T-helper 1 cell treated with Interleukin-12 subunit alpha and Interleukin-12 subunit beta and Interleukin-4 antibody, amounts not matched to agents 30 μg/mL and 1 μg/mL, for 36 hours (primary cell): Measurements from ENCODE around the gene ADSL.
"Not testable (repeated sequence)": the region's sequence is repeated elsewhere in the genome, so short reads cannot be mapped to it uniquely, and the experiment has no call there.

ENCODE experiments used
- H3K27ac Mint-ChIP-seq: one replicate; pipeline ENCODE4 v1.8.0; 2021; ENCODE audit warnings: mild to moderate bottlenecking, mixed read lengths
- H3K27me3 Mint-ChIP-seq: one replicate; pipeline ENCODE4 v1.8.0; 2021; ENCODE audit warnings: low read depth, mixed read lengths
- H3K36me3 Mint-ChIP-seq: one replicate; pipeline ENCODE4 v1.8.0; 2021; ENCODE audit warnings: low read depth, mixed read lengths
- H3K4me1 Mint-ChIP-seq: one replicate; pipeline ENCODE4 v1.8.0; 2021; ENCODE audit warnings: low read depth, mixed read lengths
- H3K4me3 Mint-ChIP-seq: one replicate; pipeline ENCODE4 v1.8.0; 2021; ENCODE audit warnings: mild to moderate bottlenecking, moderate library complexity, mixed read lengths
- H3K9me3 Mint-ChIP-seq: one replicate; pipeline ENCODE4 v1.8.0; 2021; ENCODE audit warnings: mixed read lengths

ADSL gene

DNA sequence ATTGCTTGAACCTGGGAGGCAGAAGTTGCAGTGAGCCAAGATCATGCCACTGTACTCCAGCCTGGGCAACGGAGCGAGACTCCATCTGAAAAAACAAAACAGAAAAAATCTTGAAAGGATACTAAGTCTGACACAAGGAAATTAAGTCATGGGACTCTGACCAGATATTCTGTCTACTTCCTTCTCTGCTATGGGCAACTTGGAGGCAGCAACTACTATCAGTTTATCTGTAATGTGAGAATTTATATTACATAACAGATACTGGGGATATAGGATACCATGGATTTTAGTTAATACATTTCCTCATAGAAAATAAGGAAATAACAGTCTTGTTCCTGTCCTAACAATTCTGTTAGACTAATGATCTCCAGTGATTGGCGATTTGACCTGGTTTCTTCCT, 22.5 kb downstream of the ADSL start:
- Mint-ChIP-seq H3K36me3 (peaks cover 44% of the 10 kb centered on the region), H3K27me3 (no peaks in the 10 kb centered on the region), H3K9me3 (no peaks in the 10 kb centered on the region), H3K27ac (no peak overlapping the region), H3K4me1 (peaks cover 17% of the 10 kb centered on the region), H3K4me3 (no peak overlapping the region)

DNA sequence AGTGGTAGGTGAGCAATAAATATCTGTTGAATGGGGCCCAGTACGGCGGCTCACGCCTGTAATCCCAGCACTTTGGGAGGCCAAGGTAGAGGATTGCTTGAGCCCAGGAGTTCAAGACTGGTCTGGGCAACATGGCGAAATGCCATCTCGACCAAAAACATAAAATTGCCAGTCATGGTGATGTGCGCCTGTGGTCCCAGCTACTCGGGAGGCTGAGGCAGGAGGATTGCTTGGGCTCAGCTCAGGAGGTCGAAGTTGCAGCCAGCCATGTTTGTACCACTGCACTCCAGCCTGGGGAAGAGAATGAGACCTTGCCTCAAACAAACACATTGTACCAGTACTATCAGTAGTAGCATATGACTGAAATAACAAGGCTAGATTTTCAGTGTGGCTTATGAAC, 28.3 kb downstream of the ADSL start:
- no peaks in the 10 kb centered on the region for H3K27me3 Mint-ChIP-seq
- peaks cover 20% of the 10 kb centered on the region for H3K36me3 Mint-ChIP-seq
- H3K4me3 Mint-ChIP-seq = no peak overlapping the region
- H3K9me3 Mint-ChIP-seq = no peaks in the 10 kb centered on the region
- peaks cover 15% of the 10 kb centered on the region for H3K4me1 Mint-ChIP-seq
- no peak overlapping the region for H3K27ac Mint-ChIP-seq

DNA sequence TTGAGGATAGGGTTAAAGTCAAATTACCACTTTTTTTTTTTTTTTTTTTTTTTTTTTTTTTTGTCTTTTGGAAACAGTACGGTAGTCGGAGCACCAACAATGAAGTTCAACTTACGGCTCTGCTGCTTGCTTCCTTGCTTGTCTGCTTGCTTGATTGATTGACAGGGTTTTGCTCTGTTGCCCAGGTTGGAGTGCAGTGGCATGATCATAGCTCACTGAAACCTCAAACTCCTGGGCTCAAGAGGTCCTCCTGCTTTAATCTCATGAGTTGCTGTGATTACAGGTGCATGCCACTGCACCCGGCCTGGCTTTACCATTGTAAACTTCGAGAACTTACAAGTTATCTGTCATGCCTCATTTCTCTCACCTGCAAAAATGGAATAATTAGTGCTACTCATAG, 29.8 kb downstream of the ADSL start:
- Mint-ChIP-seq H3K36me3 (peaks cover 20% of the 10 kb centered on the region), H3K4me1 (peaks cover 9% of the 10 kb centered on the region), H3K4me3 (no peak overlapping the region), H3K27ac (no peak overlapping the region), H3K9me3 (no peaks in the 10 kb centered on the region), H3K27me3 (no peaks in the 10 kb centered on the region)

DNA sequence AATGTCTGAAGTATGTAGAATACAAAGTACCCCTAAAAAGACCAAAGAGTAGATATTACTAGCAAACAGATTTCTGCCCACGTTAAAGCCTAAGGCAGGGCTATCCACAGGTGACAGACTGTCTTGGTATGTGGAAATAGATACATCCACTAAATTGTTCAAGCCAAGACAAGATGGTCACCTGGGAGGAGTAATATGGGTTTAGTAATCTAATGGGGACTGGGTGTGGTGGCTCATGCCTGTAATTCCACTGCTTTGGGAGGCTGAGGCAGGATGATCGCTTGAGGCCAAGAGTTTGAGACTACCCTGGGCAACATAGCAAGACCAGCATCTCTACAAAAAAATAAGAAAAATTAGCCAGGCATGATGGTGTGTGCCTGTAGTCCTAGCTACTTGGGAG, 31.6 kb downstream of the ADSL start:
- Mint-ChIP-seq H3K4me1 (peaks cover 16% of the 10 kb centered on the region), H3K4me3 (no peak overlapping the region), H3K9me3 (no peaks in the 10 kb centered on the region), H3K27ac (no peak overlapping the region), H3K27me3 (no peaks in the 10 kb centered on the region), H3K36me3 (peaks cover 26% of the 10 kb centered on the region)

DNA sequence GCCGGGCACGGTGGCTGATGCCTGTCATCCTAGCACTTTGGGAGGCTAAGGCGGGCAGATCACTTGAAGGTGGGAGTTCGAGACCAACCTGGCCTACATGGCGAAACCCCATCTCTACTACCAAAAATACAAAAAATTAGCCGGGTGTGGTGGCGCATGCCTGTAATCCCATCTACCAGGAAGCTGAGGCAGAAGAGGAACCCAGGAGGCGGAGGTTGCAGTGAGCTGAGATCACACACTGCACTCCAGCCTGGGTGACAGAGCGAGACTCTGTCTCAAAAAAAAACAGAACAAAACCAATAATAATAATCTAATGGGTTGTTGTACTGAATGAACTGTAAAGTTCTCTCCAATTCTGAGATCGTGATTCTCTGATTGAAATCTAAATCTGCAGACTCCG, 32.1 kb downstream of the ADSL start:
- peaks cover 21% of the 10 kb centered on the region for H3K36me3 Mint-ChIP-seq
- not testable (repeated sequence) for H3K4me3 Mint-ChIP-seq, H3K27ac Mint-ChIP-seq, H3K9me3 Mint-ChIP-seq, H3K27me3 Mint-ChIP-seq
- peaks cover 17% of the 10 kb centered on the region for H3K4me1 Mint-ChIP-seq

DNA sequence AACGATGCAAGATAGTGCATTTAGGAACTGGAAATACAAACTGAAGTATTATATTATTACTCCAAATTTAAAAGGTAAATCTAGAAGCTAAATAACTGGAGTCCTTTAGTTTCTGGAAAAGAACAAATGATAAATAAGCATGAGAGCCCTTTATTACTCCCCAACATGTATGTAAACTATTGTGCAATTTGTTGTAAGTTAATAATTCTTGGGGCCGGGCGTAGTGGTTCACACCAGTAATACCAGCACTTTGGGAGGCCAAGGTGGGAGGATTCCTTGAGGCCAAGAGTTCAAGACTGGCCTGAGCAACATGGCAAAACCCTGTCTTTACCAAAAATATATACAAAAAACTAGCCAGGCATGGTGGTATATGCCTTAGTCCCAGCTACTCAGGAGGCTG, 35.2 kb downstream of the ADSL start:
- Mint-ChIP-seq H3K36me3 (peaks cover 14% of the 10 kb centered on the region), H3K27ac (no peak overlapping the region), H3K4me3 (no peak overlapping the region), H3K27me3 (no peaks in the 10 kb centered on the region), H3K9me3 (no peaks in the 10 kb centered on the region), H3K4me1 (peaks cover 34% of the 10 kb centered on the region)

DNA sequence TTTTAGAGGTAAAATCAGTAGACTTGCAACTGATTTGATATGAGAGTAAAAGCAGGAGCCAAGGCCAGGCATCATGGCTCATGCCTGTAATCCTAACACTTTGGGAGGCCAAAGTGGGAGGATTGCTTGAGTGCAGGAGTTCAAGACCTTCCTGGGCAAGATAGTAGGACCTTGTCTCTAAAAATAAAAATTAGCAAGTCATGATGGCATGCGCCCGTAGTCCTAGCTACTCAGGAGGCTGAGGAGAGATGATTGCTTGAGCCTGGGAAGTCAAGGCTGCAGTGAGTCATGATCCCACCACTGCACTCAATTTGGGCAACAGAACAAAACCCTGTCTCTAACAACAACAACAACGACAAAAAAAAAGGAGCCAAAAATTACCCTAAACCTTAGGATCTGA, 37.6 kb downstream of the ADSL start:
- Mint-ChIP-seq H3K27ac (no peak overlapping the region), H3K4me3 (no peak overlapping the region), H3K27me3 (no peaks in the 10 kb centered on the region), H3K9me3 (no peaks in the 10 kb centered on the region), H3K4me1 (peaks cover 44% of the 10 kb centered on the region), H3K36me3 (peaks cover 21% of the 10 kb centered on the region)

DNA sequence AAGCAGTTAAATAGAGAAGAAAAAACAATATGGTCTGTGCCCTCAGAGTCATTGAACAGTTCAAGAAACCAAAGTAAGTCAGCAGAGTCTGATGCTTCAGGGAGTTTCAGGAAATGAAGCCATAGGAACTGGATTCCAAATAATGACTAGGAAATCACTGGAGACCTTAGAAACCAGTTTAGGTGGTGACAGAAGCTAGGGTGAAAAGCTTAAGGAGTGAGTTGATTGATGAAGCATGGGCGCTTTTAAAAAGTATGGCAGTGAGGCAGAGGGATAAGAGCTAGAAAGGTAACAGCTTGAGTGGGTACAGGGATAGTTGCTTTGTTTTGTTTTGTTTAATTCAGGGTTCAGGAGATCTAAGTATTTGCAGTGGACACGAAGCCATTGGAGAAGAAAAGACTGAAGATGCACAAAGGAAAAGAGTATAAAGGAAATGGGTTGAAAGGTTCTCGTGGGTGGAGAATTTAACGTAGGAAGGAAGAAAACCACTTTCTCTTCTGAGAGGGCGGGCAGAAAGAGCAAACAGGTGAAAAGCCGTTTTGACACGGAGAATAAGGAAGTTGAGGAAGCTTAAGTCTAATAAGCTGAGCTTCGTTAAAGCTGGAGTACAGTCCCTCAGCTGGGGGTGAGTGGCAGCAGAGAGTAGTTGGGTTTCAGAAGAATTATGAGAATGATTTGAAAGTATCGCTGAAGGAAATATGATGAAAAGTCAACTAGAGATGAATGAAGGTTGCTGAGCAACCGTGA, 38.9 kb downstream of the ADSL start:
- peak overlapping the region; percentile 82 for H3K27ac Mint-ChIP-seq
- no peaks in the 10 kb centered on the region for H3K27me3 Mint-ChIP-seq
- peaks cover 43% of the 10 kb centered on the region for H3K4me1 Mint-ChIP-seq
- H3K9me3 Mint-ChIP-seq = no peaks in the 10 kb centered on the region
- peak overlapping the region; percentile 74 for H3K4me3 Mint-ChIP-seq
- peaks cover 19% of the 10 kb centered on the region for H3K36me3 Mint-ChIP-seq

DNA sequence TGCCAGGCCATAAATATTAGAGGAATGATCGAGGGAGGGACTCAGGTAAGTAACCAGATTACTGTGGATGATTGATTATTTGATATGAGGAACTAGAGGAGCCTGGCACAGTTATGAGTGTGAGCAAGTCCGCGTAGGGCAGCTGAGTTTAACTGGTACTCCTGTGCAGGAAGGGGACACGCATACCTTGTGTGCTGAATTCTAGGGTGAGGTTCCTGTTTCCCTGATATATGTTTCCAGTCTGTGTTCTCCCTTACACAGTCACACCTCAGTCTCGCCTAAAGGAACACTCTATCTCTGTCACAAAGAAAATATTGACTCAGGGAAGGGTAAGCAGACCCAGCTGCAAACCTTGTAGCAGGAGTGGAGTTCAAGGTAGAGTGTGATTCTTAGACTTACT, 41.4 kb downstream of the ADSL start:
- Mint-ChIP-seq H3K27me3 (no peaks in the 10 kb centered on the region), H3K4me1 (peaks cover 39% of the 10 kb centered on the region), H3K36me3 (peaks cover 19% of the 10 kb centered on the region), H3K4me3 (no peak overlapping the region), H3K27ac (peak overlapping the region; percentile 13), H3K9me3 (no peaks in the 10 kb centered on the region)

DNA sequence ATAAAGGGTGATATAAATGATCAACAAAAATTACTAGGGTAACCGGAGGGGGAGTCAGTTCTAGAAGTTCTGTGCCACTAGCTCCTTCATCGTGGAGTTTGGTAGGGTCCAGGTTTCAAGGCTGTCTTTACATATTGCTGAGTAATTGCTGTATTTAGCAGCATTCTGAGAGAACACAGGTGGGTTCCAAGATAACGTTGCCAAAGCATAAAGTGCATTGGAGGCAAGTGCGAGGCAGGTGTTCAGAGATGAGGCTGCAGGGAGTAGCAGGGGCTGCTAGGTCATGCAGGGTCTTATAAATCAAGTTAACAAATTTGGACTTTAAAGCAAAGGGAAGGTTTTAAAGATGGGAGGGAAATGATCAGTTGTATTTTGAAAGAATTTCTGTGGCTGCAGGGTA, 41.9 kb downstream of the ADSL start:
- Mint-ChIP-seq H3K4me1 (peaks cover 35% of the 10 kb centered on the region), H3K4me3 (no peak overlapping the region), H3K27ac (no peak overlapping the region), H3K27me3 (no peaks in the 10 kb centered on the region), H3K9me3 (no peaks in the 10 kb centered on the region), H3K36me3 (peaks cover 19% of the 10 kb centered on the region)

DNA sequence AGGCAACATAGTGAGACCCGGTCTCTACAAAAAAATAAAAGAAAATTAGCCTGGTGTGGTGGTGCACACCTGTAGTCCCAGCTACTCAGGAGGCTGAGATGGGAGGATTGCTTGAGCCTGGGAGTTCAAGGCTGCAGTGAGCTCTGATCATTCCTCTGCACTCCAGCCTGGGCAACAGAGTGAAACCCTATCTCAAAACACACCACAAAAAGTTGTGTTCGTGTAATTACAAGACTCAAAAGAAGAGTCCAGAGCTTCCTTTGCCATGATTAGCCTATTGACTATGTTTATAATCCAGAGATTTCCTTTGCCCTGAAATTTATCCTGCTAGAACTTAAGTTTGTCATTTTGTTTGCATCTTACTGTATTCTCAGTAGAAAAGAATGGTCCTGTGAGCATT, 45.1 kb downstream of the ADSL start:
- Mint-ChIP-seq H3K4me3 (no peak overlapping the region), H3K9me3 (no peaks in the 10 kb centered on the region), H3K36me3 (peaks cover 22% of the 10 kb centered on the region), H3K4me1 (peaks cover 18% of the 10 kb centered on the region), H3K27me3 (no peaks in the 10 kb centered on the region), H3K27ac (no peak overlapping the region)

DNA sequence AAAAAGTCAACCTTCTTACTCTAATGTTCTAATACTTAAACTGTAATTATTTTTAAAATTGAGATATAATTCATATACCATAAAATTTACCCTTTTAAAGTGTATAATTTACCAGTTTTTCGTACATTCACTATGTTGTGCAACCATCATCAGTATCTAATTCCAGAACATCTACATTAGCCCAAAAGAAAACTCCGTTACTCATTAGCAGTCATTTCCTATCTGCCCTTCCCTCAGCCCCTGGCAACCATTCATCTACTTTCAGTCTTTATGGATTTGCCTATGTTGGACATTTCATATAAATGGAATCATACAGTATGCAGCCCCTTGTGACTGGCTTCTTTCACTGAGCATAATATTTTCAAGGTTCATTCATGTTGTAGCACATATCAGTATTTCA, 46.3 kb downstream of the ADSL start:
- H3K4me3 Mint-ChIP-seq = no peak overlapping the region
- H3K9me3 Mint-ChIP-seq = no peaks in the 10 kb centered on the region
- no peak overlapping the region for H3K27ac Mint-ChIP-seq
- H3K36me3 Mint-ChIP-seq = peaks cover 24% of the 10 kb centered on the region
- no peaks in the 10 kb centered on the region for H3K27me3 Mint-ChIP-seq
- peaks cover 15% of the 10 kb centered on the region for H3K4me1 Mint-ChIP-seq

DNA sequence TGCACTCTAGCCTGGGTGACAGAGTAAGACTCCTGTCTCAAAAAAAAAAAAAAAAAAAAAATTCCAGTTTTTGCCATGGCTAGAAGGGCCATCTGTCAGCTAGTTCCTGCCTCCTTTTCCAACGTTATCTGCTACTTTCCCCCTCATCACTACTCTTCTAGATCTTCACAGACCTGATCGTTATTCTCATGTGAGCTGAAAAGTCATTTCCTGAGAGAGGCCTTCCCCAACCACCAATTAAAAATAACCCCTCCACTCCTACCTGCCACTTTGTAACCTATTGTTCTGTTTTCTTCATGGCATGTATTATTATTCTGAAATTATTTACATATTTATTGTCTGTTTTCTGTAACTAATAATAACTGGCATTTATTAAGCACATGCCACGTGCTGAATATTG, 48.3 kb downstream of the ADSL start:
- Mint-ChIP-seq H3K9me3 (no peaks in the 10 kb centered on the region), H3K27ac (no peak overlapping the region), H3K36me3 (peaks cover 16% of the 10 kb centered on the region), H3K4me1 (peaks cover 16% of the 10 kb centered on the region), H3K4me3 (no peak overlapping the region), H3K27me3 (no peaks in the 10 kb centered on the region)

DNA sequence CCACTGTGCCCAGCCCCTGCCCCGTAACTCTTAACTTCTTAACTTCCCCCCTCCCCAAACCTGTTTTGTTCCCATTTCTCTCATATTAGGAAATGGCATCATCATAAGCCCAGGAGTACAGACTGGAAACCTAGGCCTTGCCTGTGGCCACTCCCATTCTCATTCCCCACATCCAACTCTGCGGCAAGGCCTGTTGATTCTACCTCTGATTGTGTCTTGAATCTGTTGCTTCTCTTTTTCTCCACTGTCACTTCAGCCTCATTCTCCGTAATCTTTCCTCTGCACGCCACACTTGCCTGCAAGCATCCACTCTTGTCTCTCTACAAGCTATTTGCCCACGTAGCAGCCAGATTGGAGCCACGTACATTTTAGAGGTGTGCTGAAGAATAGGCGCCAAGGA, 49.3 kb downstream of the ADSL start:
- no peak overlapping the region for H3K27ac Mint-ChIP-seq
- H3K4me1 Mint-ChIP-seq = peaks cover 23% of the 10 kb centered on the region

DNA sequence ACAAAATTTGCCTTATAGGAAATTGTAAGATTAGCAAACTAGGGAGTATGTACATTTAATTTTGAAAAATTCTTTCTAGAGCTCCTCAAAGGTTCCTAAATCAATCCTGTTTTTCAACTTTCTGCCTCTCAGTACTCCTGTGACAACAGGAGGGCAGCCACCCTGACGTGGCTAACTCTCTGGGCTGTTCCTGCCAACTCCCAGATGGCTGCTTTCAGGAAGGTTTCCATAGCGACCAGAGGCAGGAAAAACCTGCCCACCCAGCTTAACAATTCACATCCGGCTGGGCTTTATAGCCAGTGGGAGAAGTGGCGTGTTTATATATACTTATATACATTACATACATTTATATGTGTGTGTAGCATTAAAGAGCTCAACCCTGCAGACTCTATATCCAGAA, 50.6 kb downstream of the ADSL start:
- no peak overlapping the region for H3K27ac Mint-ChIP-seq
- H3K9me3 Mint-ChIP-seq = no peaks in the 10 kb centered on the region
- no peak overlapping the region for H3K4me3 Mint-ChIP-seq
- H3K36me3 Mint-ChIP-seq = peaks cover 21% of the 10 kb centered on the region
- peaks cover 31% of the 10 kb centered on the region for H3K4me1 Mint-ChIP-seq
- H3K27me3 Mint-ChIP-seq = no peaks in the 10 kb centered on the region

More for the DNA sequence above, 49.3 kb downstream of the ADSL start:
- Mint-ChIP-seq H3K9me3 (no peaks in the 10 kb centered on the region), H3K36me3 (peaks cover 17% of the 10 kb centered on the region), H3K4me3 (no peak overlapping the region), H3K27me3 (no peaks in the 10 kb centered on the region)

DNA sequence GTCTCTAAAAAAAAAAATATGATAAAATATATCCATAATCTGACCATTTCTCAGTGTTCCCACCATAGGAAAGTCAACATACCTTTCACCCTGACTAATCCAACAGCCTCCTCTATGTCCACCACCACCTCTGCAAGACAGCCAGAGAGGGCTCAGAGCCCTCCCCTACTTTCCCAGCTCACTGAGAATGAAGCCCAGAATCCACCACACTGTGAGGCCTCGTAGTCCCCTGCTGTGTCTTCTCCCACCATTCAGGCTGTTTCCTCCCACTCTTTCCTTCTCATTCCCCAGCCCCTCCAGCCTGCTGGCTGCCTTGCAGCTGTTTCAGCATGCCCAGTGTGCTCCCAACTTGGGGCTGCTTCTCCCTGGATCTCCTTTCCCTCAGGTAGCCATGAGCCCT, 51.1 kb downstream of the ADSL start:
- Mint-ChIP-seq H3K4me3 (no peak overlapping the region), H3K9me3 (no peaks in the 10 kb centered on the region), H3K36me3 (peaks cover 26% of the 10 kb centered on the region), H3K27ac (no peak overlapping the region), H3K4me1 (peaks cover 35% of the 10 kb centered on the region), H3K27me3 (no peaks in the 10 kb centered on the region)
